ENCODE results near the gene MAN1C1.

DNA sequence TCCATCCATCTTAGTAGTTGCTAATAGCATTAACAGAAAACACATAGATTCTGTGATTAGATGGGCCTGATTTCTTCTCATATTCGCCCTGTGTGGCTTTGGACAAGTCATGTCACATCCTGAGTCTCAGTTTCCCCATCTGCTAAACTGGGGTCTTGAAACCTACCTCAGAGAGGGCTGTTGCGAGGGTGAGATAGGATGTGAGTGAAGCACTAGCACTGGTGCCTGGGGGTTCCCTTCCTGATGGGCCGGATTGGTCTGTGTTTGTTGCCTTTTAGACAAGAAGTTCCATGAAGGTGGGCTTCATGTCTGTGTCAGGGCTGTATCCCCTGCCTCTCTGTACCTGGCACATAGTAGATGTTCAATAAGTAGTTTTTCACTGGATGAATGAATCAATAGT is 3.5 kb upstream of the MAN1C1 start:
- TF ChIP-seq, protein P1, sequence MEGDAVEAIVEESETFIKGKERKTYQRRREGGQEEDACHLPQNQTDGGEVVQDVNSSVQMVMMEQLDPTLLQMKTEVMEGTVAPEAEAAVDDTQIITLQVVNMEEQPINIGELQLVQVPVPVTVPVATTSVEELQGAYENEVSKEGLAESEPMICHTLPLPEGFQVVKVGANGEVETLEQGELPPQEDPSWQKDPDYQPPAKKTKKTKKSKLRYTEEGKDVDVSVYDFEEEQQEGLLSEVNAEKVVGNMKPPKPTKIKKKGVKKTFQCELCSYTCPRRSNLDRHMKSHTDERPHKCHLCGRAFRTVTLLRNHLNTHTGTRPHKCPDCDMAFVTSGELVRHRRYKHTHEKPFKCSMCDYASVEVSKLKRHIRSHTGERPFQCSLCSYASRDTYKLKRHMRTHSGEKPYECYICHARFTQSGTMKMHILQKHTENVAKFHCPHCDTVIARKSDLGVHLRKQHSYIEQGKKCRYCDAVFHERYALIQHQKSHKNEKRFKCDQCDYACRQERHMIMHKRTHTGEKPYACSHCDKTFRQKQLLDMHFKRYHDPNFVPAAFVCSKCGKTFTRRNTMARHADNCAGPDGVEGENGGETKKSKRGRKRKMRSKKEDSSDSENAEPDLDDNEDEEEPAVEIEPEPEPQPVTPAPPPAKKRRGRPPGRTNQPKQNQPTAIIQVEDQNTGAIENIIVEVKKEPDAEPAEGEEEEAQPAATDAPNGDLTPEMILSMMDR (IDR thresholded peaks at IDR 0.05; ENCODE audit: extremely low read depth in 1 of 2, insufficient read depth in 1 of 2, low read depth in 1 of 2, low read length in 2 of 2): no peak
- TF ChIP-seq POLR2AphosphoS5 (IDR thresholded peaks at IDR 0.05; ENCODE audit: insufficient read depth, low read depth, low read length): no peak

All from endothelial cell of umbilical vein (primary cell).